GM21515 (cell line): ENCODE data around the gene OR2F1.
"Not testable (repeated sequence)": the region's sequence is repeated elsewhere in the genome, so short reads cannot be mapped to it uniquely, and the experiment has no call there.

Experiments
- ATAC-seq: cut with Tn5 transposase; IDR thresholded peaks from one replicate; pipeline ENCODE4 v1.9.1; 2021; ENCODE audit not compliant: unreplicated experiment

Gene OR2F1

DNA sequence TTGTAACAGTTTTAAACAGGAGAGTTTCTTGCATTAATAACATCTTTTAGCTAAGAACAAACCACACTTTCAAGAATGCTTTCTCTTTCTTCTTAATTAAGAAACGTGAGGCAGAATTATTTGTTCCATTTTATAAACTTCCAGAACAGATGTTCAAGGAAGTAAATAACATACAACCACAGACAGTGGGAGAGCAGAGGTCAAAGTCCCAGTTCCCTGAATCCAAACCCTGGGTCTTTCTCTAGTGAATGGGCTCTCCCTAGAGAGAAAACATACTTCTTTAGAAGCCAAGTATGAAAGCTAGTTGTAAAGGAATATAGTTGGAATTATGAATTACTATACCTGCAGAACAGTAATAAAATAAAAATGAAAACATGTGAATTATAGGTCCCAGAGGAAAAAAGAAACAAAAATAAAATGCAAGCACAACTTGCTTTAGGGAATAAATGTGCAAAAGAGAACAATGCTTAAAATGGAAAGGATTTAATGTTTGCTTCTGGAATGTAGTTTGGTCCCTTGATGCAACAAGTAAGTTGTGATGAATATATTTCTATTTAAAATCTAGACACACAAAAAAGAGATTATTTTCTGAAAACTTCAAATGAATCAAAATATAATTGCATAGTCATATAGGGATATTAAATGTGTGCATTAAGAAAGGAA is 51.5 kb downstream of the OR2F1 start:
- ATAC-seq: no peak

GRCh38 chr7:144006692-144007042 is 52.0 kb downstream of the OR2F1 start:
- no peak for ATAC-seq

DNA sequence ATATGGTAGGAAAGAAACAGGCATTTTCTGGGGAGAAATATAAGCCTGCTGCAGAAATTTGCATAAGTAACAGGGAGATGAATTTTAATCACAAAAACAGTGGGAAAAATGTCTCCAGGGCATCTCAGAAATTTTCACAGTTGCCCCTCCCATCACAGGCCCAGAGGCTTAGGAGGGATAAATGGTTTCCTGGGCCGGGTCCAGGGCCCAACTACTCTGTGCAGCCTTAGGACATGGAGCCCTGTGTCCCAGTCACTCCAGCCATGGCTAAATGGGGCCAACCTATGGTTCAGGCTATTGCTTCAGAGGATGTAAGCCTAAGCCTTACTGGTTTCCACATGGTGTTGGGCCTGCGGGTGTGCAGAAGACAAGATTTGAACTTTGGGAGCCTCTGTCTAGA is 54.7 kb downstream of the OR2F1 start:
- ATAC-seq: no peak

DNA sequence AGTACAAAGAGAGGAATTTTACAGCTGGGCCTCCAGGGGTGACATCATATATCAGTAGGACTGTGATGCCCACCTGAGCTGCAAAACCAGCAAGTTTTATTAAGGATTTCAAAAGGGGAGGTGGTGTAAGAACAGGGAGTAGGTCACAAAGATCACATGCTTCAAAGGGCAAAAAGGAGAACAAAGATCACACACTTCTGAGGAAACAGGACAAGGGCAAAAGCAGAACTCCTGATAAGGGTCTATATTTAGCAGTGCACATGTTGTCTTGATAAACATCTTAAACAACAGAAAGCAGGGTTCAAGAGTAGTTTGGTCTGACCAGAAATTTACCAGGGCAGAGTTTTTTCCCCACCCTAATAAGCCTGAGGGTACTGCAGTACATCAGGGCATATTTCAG is 55.4 kb downstream of the OR2F1 start:
- ATAC-seq: not testable (repeated sequence)

- ATAC-seq: not testable (repeated sequence)
These were observed 56.2 kb downstream of the OR2F1 start for GRCh38 chr7:144010821-144011220.

GRCh38 chr7:144011458-144012230 is 57.0 kb downstream of the OR2F1 start:
- no peak for ATAC-seq
